ENCODE measurements around the gene SORCS1. TPM values are rescaled to one million over a fixed set of nuclear protein-coding genes. Genes with fewer than 3 reads are reported as not detected.

The SORCS1 gene
- total RNA-seq, 1 experiment from 2014 or later = 0.11 TPM

DNA sequence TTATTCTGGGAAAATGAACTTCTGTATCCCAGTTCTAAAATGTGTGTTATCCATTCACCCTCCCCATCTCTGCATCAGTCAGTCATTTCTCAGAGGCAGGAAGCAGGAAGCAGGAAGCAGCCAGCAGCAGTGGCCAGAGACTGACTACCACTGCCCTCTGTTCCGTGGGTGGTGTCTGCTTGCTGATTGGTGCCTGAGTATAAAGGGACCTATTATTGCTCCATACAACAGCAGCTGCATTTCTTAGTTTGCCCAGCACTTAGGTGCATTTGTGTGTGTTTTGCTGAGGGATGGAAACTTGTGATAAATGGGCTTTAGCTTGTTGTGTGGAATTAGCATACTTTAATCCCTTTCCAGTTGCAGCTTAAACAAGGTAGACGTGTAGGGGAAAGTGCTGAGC lies 582.2 kb downstream of the SORCS1 start:
- peak overlapping the region; percentile 27; the same call in 1 of the 2 replicates for H2AFZ ChIP-seq (ENCODE audit: low read length)
- H3K9ac ChIP-seq (ENCODE audit: low read length) = no peak overlapping the region
- POLR2A ChIA-PET (ENCODE audit: unreplicated experiment) = no interaction called here
- H3K4me2 ChIP-seq (ENCODE audit: low read length) = no peak overlapping the region
- no peaks in the 10 kb centered on the region for H3K9me3 ChIP-seq (ENCODE audit: low read length)
- peaks cover 17% of the 10 kb centered on the region for H3K4me1 ChIP-seq (ENCODE audit: insufficient read depth, low read length)
- H3K36me3 ChIP-seq (ENCODE audit: low read depth, low read length) = no peaks in the 10 kb centered on the region
- CTCF ChIA-PET = no interaction called here
- no peaks in the 10 kb centered on the region for H4K20me1 ChIP-seq (ENCODE audit: low read length)
- TF ChIP-seq, protein P1, sequence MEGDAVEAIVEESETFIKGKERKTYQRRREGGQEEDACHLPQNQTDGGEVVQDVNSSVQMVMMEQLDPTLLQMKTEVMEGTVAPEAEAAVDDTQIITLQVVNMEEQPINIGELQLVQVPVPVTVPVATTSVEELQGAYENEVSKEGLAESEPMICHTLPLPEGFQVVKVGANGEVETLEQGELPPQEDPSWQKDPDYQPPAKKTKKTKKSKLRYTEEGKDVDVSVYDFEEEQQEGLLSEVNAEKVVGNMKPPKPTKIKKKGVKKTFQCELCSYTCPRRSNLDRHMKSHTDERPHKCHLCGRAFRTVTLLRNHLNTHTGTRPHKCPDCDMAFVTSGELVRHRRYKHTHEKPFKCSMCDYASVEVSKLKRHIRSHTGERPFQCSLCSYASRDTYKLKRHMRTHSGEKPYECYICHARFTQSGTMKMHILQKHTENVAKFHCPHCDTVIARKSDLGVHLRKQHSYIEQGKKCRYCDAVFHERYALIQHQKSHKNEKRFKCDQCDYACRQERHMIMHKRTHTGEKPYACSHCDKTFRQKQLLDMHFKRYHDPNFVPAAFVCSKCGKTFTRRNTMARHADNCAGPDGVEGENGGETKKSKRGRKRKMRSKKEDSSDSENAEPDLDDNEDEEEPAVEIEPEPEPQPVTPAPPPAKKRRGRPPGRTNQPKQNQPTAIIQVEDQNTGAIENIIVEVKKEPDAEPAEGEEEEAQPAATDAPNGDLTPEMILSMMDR (conservative IDR thresholded peaks at IDR 0.05; ENCODE audit: low read depth, low read length) = no peak
- H3K27ac ChIP-seq (ENCODE audit: low read length) = peak overlapping the region; percentile 9; the same call in 1 of the 2 replicates
- no TSS peak for BruUV-seq (replicated peaks)
- intact Hi-C loops (cut with micrococcal nuclease) = no loop called here
- H3K79me2 ChIP-seq (ENCODE audit: low read length) = no peaks in the 10 kb centered on the region
- no peaks in the 10 kb centered on the region for H3F3A ChIP-seq (ENCODE audit: low read length, unreplicated experiment)
- no peak overlapping the region for H3K4me3 ChIP-seq (ENCODE audit: low read length)
- ATAC-seq (peak; percentile 56; the same call in 1 of the 2 replicates), DNase-seq (peak; percentile 55)
- H3K9me2 ChIP-seq (replicated peaks; ENCODE audit: low read length) = no peaks in the 10 kb centered on the region
- H3K27me3 ChIP-seq (ENCODE audit: low read length) = no peaks in the 10 kb centered on the region

GRCh38 chr10:106577756-106578155 lies 586.8 kb downstream of the SORCS1 start:
- H3K4me3 ChIP-seq (ENCODE audit: low read length) = peak overlapping the region; percentile 49; the same call in 1 of the 2 replicates
- ATAC-seq (0 out of 2 replicates have a peak, but pooled peaks have one; percentile 12), DNase-seq (no peak)
- no peaks in the 10 kb centered on the region for H3K36me3 ChIP-seq (ENCODE audit: low read depth, low read length)
- intact Hi-C loops (cut with micrococcal nuclease) = no loop called here
- H3K9me3 ChIP-seq (ENCODE audit: low read length) = no peaks in the 10 kb centered on the region
- peak overlapping the region; percentile 25; the same call in 1 of the 2 replicates for H2AFZ ChIP-seq (ENCODE audit: low read length)
- no peaks in the 10 kb centered on the region for H3K9me2 ChIP-seq (replicated peaks; ENCODE audit: low read length)
- ChIA-PET POLR2A (ENCODE audit: unreplicated experiment) (no interaction called here), CTCF (no interaction called here)
- H3K79me2 ChIP-seq (ENCODE audit: low read length) = no peaks in the 10 kb centered on the region
- H3F3A ChIP-seq (ENCODE audit: low read length, unreplicated experiment) = no peaks in the 10 kb centered on the region
- no peak for TF ChIP-seq EZH2 (IDR thresholded peaks at IDR 0.05; ENCODE audit: low read length, unreplicated experiment)
- TF ChIP-seq EZH2phosphoT487 (IDR thresholded peaks at IDR 0.05; ENCODE audit: borderline replicate concordance, low read length) = no peak
- TF ChIP-seq, protein P1 (conservative IDR thresholded peaks at IDR 0.05; ENCODE audit: low read depth, low read length) = no peak
- no TSS peak for BruUV-seq (replicated peaks)
- H3K4me2 ChIP-seq (ENCODE audit: low read length) = peak overlapping the region; percentile 64
- peak overlapping the region; percentile 97 for H3K27ac ChIP-seq (ENCODE audit: low read length)
- no peaks in the 10 kb centered on the region for H3K27me3 ChIP-seq (ENCODE audit: low read length)
- H3K9ac ChIP-seq (ENCODE audit: low read length) = peak overlapping the region; percentile 86
- no peaks in the 10 kb centered on the region for H4K20me1 ChIP-seq (ENCODE audit: low read length)
- H3K4me1 ChIP-seq (ENCODE audit: insufficient read depth, low read length) = peaks cover 43% of the 10 kb centered on the region

DNA sequence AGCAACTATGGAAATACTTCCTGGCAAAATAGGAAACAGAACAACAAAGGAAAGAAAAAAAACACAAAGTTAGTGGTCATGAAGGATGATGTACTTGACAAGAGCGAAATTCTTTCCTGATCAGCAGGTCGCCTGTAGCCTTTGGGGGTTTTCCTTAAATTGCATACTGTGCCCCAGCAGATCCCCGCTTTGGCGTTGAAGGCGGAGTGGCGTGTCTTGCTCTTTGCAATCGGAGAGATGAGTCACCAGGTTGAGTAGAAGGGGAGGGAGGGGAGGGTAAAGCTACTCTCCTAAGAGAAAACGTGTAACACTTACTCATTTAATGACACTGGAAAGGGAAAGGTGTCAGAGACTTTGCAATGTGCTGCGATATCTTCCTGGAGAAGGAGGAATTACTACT lies 587.2 kb downstream of the SORCS1 start:
- H3K27me3 ChIP-seq (ENCODE audit: low read length) = no peaks in the 10 kb centered on the region
- H3K9ac ChIP-seq (ENCODE audit: low read length) = peak overlapping the region; percentile 86
- TF ChIP-seq, protein P1 (conservative IDR thresholded peaks at IDR 0.05; ENCODE audit: low read depth, low read length) = no peak
- TF ChIP-seq EZH2 (IDR thresholded peaks at IDR 0.05; ENCODE audit: low read length, unreplicated experiment) = no peak
- TF ChIP-seq EZH2phosphoT487 (IDR thresholded peaks at IDR 0.05; ENCODE audit: borderline replicate concordance, low read length) = no peak
- peak; percentile 44 for ATAC-seq
- no peaks in the 10 kb centered on the region for H3F3A ChIP-seq (ENCODE audit: low read length, unreplicated experiment)
- H3K9me2 ChIP-seq (replicated peaks; ENCODE audit: low read length) = no peaks in the 10 kb centered on the region
- intact Hi-C loops (cut with micrococcal nuclease) = no loop called here
- H4K20me1 ChIP-seq (ENCODE audit: low read length) = no peaks in the 10 kb centered on the region
- DNase-seq = peak; percentile 82
- H3K4me2 ChIP-seq (ENCODE audit: low read length) = peak overlapping the region; percentile 64
- no peaks in the 10 kb centered on the region for H3K9me3 ChIP-seq (ENCODE audit: low read length)
- H3K36me3 ChIP-seq (ENCODE audit: low read depth, low read length) = no peaks in the 10 kb centered on the region
- CTCF ChIA-PET = no interaction called here
- H3K4me1 ChIP-seq (ENCODE audit: insufficient read depth, low read length) = peaks cover 45% of the 10 kb centered on the region
- BruUV-seq (replicated peaks) = no TSS peak
- peak overlapping the region; percentile 47; the same call in 1 of the 2 replicates for H2AFZ ChIP-seq (ENCODE audit: low read length)
- H3K27ac ChIP-seq (ENCODE audit: low read length) = peak overlapping the region; percentile 97
- H3K79me2 ChIP-seq (ENCODE audit: low read length) = no peaks in the 10 kb centered on the region
- POLR2A ChIA-PET (ENCODE audit: unreplicated experiment) = no interaction called here
- peak overlapping the region; percentile 49; the same call in 1 of the 2 replicates for H3K4me3 ChIP-seq (ENCODE audit: low read length)
